ENCODE results near the gene POR.

Gene POR

GRCh38 chr7:75967487-75967997 is 52.6 kb downstream of the POR start:
- Histone ChIP-seq H3K27me3 (ENCODE audit: insufficient read depth, low read length, poor library complexity, severe bottlenecking) (no peaks in the 10 kb centered on the region), H3K9ac (ENCODE audit: low read depth, low read length, poor library complexity, severe bottlenecking) (no peak overlapping the region), H3K79me2 (ENCODE audit: insufficient read depth, low read length) (no peaks in the 10 kb centered on the region), H3K9me2 (replicated peaks; ENCODE audit: low read depth, low read length) (no peaks in the 10 kb centered on the region), H3K36me3 (ENCODE audit: insufficient read depth, low read length) (no peaks in the 10 kb centered on the region), H3K4me1 (ENCODE audit: insufficient read depth, low read length, poor library complexity, severe bottlenecking) (no peaks in the 10 kb centered on the region), H3K4me3 (ENCODE audit: low read length, poor library complexity, severe bottlenecking) (no peak overlapping the region), H4K20me1 (ENCODE audit: insufficient read depth, low read length, poor library complexity, severe bottlenecking) (no peaks in the 10 kb centered on the region), H3K9me3 (ENCODE audit: insufficient read depth, low read depth, low read length) (no peaks in the 10 kb centered on the region), H3F3A (ENCODE audit: low read depth) (no peaks in the 10 kb centered on the region), H2AFZ (ENCODE audit: low read length) (no peak overlapping the region), H3K4me2 (ENCODE audit: low read depth, low read length, poor library complexity, severe bottlenecking) (no peak overlapping the region)
- TF ChIP-seq CTCF (conservative IDR thresholded peaks at IDR 0.05; ENCODE audit: low read length) (no peak), EZH2phosphoT487 (IDR thresholded peaks at IDR 0.05; ENCODE audit: borderline replicate concordance) (no peak)

GRCh38 chr7:75968012-75968411 is 53.1 kb downstream of the POR start:
- Histone ChIP-seq H3F3A (ENCODE audit: low read depth) (no peaks in the 10 kb centered on the region), H3K79me2 (ENCODE audit: insufficient read depth, low read length) (no peaks in the 10 kb centered on the region), H3K9me3 (ENCODE audit: insufficient read depth, low read depth, low read length) (no peaks in the 10 kb centered on the region), H3K36me3 (ENCODE audit: insufficient read depth, low read length) (no peaks in the 10 kb centered on the region), H3K4me2 (ENCODE audit: low read depth, low read length, poor library complexity, severe bottlenecking) (no peak overlapping the region), H3K27me3 (ENCODE audit: insufficient read depth, low read length, poor library complexity, severe bottlenecking) (no peaks in the 10 kb centered on the region), H3K4me1 (ENCODE audit: insufficient read depth, low read length, poor library complexity, severe bottlenecking) (no peaks in the 10 kb centered on the region), H2AFZ (ENCODE audit: low read length) (no peak overlapping the region), H4K20me1 (ENCODE audit: insufficient read depth, low read length, poor library complexity, severe bottlenecking) (no peaks in the 10 kb centered on the region), H3K4me3 (ENCODE audit: low read length, poor library complexity, severe bottlenecking) (no peak overlapping the region), H3K9me2 (replicated peaks; ENCODE audit: low read depth, low read length) (no peaks in the 10 kb centered on the region), H3K9ac (ENCODE audit: low read depth, low read length, poor library complexity, severe bottlenecking) (no peak overlapping the region)
- TF ChIP-seq EZH2phosphoT487 (IDR thresholded peaks at IDR 0.05; ENCODE audit: borderline replicate concordance), result no peak
- no peak for TF ChIP-seq CTCF (conservative IDR thresholded peaks at IDR 0.05; ENCODE audit: low read length)

GRCh38 chr7:75968561-75969001 is 53.6 kb downstream of the POR start:
- no peaks in the 10 kb centered on the region for H3K27me3 ChIP-seq (ENCODE audit: insufficient read depth, low read length, poor library complexity, severe bottlenecking)
- H4K20me1 ChIP-seq (ENCODE audit: insufficient read depth, low read length, poor library complexity, severe bottlenecking), result no peaks in the 10 kb centered on the region
- H3K4me3 ChIP-seq (ENCODE audit: low read length, poor library complexity, severe bottlenecking), result no peak overlapping the region
- H3K4me1 ChIP-seq (ENCODE audit: insufficient read depth, low read length, poor library complexity, severe bottlenecking), result no peaks in the 10 kb centered on the region
- no peak for TF ChIP-seq EZH2phosphoT487 (IDR thresholded peaks at IDR 0.05; ENCODE audit: borderline replicate concordance)
- TF ChIP-seq CTCF (conservative IDR thresholded peaks at IDR 0.05; ENCODE audit: low read length), result no peak
- H3K9me2 ChIP-seq (replicated peaks; ENCODE audit: low read depth, low read length), result no peaks in the 10 kb centered on the region
- no peaks in the 10 kb centered on the region for H3K79me2 ChIP-seq (ENCODE audit: insufficient read depth, low read length)
- peaks cover under 1% of the 10 kb centered on the region; the same call in 1 of the 2 replicates for H3K36me3 ChIP-seq (ENCODE audit: insufficient read depth, low read length)
- H3K4me2 ChIP-seq (ENCODE audit: low read depth, low read length, poor library complexity, severe bottlenecking), result no peak overlapping the region
- no peaks in the 10 kb centered on the region for H3F3A ChIP-seq (ENCODE audit: low read depth)
- no peak overlapping the region for H2AFZ ChIP-seq (ENCODE audit: low read length)
- no peak overlapping the region for H3K9ac ChIP-seq (ENCODE audit: low read depth, low read length, poor library complexity, severe bottlenecking)
- H3K9me3 ChIP-seq (ENCODE audit: insufficient read depth, low read depth, low read length), result no peaks in the 10 kb centered on the region

All from Loucy (cell line).